ENCODE data around the gene OR7C1.

DNA sequence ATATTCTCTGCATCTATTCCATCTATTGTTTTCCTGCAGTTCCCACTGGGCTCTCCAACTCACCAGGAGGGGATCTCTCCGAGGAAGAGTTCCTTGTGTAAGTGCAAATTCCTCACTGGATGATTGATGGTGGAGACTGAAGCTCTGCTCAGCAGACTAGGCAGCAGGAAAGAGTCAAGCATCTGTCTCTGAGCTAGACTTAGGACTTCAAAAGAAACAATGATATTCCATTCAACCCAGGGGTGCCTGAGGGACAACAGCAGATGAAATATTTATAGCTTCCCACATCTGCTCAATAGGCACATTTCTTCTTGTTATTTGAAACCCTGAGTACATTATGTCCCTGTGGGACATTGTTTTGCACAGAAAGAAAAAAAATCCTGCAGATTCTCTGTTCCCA, at the start of gene OR7C1, which contains the start of gene OR7A5:
- TF ChIP-seq, protein P1, sequence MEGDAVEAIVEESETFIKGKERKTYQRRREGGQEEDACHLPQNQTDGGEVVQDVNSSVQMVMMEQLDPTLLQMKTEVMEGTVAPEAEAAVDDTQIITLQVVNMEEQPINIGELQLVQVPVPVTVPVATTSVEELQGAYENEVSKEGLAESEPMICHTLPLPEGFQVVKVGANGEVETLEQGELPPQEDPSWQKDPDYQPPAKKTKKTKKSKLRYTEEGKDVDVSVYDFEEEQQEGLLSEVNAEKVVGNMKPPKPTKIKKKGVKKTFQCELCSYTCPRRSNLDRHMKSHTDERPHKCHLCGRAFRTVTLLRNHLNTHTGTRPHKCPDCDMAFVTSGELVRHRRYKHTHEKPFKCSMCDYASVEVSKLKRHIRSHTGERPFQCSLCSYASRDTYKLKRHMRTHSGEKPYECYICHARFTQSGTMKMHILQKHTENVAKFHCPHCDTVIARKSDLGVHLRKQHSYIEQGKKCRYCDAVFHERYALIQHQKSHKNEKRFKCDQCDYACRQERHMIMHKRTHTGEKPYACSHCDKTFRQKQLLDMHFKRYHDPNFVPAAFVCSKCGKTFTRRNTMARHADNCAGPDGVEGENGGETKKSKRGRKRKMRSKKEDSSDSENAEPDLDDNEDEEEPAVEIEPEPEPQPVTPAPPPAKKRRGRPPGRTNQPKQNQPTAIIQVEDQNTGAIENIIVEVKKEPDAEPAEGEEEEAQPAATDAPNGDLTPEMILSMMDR (IDR thresholded peaks at IDR 0.05) = no peak
- no peak for TF ChIP-seq POLR2A (IDR thresholded peaks at IDR 0.05)

Measured in testis (tissue), 2 donors.